DOHH2 (cell line): ENCODE results near the gene CD151.

Experiments
- CTCF ChIP-seq: fragments of 200-600 bp; sonication (generic); IDR thresholded peaks from one replicate; pipeline ENCODE4 v1.5.1; 2014; ENCODE audit warnings: antibody characterized with exemption, mild to moderate bottlenecking, low read depth, low read length; ENCODE audit not compliant: poor library complexity, severe bottlenecking
- EZH2phosphoT487 ChIP-seq: fragments of 200-600 bp; sonication (generic); IDR thresholded peaks from 2 replicates; pipeline ENCODE4 v1.6.1; 2017; ENCODE audit warnings: borderline replicate concordance, mild to moderate bottlenecking, antibody characterized with exemption, low read length, moderate library complexity, mixed read lengths

DNA sequence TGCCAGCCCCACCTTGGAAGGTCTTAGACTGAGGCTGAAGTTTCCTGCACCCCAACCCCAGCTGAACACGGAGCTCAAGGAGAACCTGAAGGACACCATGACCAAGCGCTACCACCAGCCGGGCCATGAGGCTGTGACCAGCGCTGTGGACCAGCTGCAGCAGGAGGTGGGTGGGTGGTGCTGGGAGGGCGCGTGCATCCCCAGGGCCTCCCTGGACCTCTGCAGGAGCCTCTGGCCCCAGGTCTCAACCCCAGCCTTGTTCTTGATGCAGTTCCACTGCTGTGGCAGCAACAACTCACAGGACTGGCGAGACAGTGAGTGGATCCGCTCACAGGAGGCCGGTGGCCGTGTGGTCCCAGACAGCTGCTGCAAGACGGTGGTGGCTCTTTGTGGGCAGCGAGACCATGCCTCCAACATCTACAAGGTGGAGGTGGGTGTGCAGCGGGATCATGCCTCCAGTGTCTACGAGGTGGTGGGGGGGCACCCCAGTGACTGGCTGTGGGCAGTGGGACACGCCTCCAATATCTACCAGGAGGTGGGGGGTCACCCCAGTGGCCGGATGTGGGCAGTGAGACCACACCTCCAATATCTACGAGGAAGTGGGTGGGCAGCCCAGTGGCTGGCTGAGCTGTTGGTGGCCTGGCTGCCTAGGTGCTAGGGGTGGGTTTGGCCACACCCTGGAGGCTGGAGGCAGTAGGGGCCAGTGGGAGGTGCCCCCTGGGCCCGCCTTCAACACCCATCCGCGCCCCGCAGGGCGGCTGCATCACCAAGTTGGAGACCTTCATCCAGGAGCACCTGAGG is 4.6 kb downstream of the CD151 start:
- no peak for TF ChIP-seq CTCF
- TF ChIP-seq EZH2phosphoT487, result no peak
